Measurements from ENCODE around the gene TUBB1.

The TUBB1 gene

DNA sequence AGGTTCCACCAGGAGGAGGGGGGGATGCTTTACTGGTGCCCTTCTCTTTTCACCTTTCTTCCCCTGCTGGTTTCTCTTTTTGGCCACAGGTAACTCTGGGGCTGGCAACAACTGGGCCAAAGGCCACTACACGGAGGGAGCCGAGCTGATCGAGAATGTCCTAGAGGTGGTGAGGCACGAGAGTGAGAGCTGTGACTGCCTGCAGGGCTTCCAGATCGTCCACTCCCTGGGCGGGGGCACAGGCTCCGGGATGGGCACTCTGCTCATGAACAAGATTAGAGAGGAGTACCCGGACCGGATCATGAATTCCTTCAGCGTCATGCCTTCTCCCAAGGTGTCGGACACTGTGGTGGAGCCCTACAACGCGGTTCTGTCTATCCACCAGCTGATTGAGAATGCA, 4.4 kb downstream of the TUBB1 start:
- no peaks in the 10 kb centered on the region for H3K9me3 ChIP-seq
- intact Hi-C loops (cut with DNase I; ENCODE audit: low total_unique reads) = no loop called here
- peaks cover 0 to 20% (median 10%) of the 10 kb centered on the region in 4 donors for H3K4me1 ChIP-seq
- H3K27ac ChIP-seq = no peak overlapping the region
- no peak for TF ChIP-seq CTCF (IDR thresholded peaks at IDR 0.05)
- H3K4me3 ChIP-seq = no peak overlapping the region
- no peak for DNase-seq
- H3K27me3 ChIP-seq = no peaks in the 10 kb centered on the region
- H3K36me3 ChIP-seq = peaks cover 35 to 60% (median 42%) of the 10 kb centered on the region in 3 donors

DNA sequence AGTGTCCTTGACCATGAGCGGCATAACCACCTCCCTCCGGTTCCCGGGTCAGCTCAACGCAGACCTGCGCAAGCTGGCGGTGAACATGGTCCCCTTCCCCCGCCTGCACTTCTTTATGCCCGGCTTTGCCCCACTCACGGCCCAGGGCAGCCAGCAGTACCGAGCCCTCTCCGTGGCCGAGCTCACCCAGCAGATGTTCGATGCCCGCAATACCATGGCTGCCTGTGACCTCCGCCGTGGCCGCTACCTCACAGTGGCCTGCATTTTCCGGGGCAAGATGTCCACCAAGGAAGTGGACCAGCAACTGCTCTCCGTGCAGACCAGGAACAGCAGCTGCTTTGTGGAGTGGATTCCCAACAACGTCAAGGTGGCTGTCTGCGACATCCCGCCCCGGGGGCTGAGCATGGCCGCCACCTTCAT, 4.9 kb downstream of the TUBB1 start:
- TF ChIP-seq CTCF (IDR thresholded peaks at IDR 0.05) = no peak
- Histone ChIP-seq H3K27me3 (no peaks in the 10 kb centered on the region), H3K4me1 (peaks cover 0 to 25% (median 15%) of the 10 kb centered on the region in 4 donors), H3K9me3 (no peaks in the 10 kb centered on the region), H3K4me3 (no peak overlapping the region), H3K27ac (no peak overlapping the region), H3K36me3 (peaks cover 40 to 65% (median 47%) of the 10 kb centered on the region in 3 donors)
- DNase-seq = no peak
- intact Hi-C loops (cut with DNase I; ENCODE audit: low total_unique reads) = no loop called here

DNA sequence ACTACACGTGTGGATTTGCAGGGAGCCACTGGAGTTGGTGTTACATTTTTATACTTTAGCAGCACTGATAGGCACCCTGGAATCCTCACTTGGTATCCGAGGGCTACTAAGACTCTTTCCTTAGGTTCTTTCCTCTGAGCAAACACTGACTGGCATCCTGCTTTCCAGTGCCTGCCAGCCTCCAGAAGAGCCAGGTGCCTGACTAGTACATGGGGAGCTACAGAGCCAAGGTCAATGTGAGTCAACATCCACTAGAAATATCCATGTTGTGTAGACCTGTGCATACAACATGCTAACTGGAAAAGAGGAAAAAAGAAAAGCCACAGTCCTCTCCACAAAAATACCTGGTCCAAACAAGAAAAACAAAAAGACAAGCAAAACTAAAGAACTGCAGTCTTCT, 5.9 kb downstream of the TUBB1 start:
- intact Hi-C loops (cut with DNase I; ENCODE audit: low total_unique reads) = no loop called here
- H3K4me3 ChIP-seq = no peak overlapping the region
- H3K9me3 ChIP-seq = no peaks in the 10 kb centered on the region
- peaks cover 0 to 34% (median 24%) of the 10 kb centered on the region in 4 donors for H3K4me1 ChIP-seq
- H3K27me3 ChIP-seq = no peaks in the 10 kb centered on the region
- no peak for TF ChIP-seq CTCF (IDR thresholded peaks at IDR 0.05)
- peaks cover 50 to 74% (median 50%) of the 10 kb centered on the region in 3 donors for H3K36me3 ChIP-seq
- DNase-seq = no peak
- no peak overlapping the region for H3K27ac ChIP-seq

- no peak overlapping the region for H3K4me3 ChIP-seq
- H3K36me3 ChIP-seq = peaks cover 50 to 76% (median 52%) of the 10 kb centered on the region in 3 donors
- no peak overlapping the region for H3K27ac ChIP-seq
- intact Hi-C loops (cut with DNase I; ENCODE audit: low total_unique reads) = no loop called here
- no peak for DNase-seq
- no peaks in the 10 kb centered on the region for H3K27me3 ChIP-seq
- H3K4me1 ChIP-seq = peaks cover 0 to 39% (median 26%) of the 10 kb centered on the region in 4 donors
- no peak for TF ChIP-seq CTCF (IDR thresholded peaks at IDR 0.05)
- no peaks in the 10 kb centered on the region for H3K9me3 ChIP-seq
These were observed 6.3 kb downstream of the TUBB1 start for GRCh38 chr20:59025511-59025910.

DNA sequence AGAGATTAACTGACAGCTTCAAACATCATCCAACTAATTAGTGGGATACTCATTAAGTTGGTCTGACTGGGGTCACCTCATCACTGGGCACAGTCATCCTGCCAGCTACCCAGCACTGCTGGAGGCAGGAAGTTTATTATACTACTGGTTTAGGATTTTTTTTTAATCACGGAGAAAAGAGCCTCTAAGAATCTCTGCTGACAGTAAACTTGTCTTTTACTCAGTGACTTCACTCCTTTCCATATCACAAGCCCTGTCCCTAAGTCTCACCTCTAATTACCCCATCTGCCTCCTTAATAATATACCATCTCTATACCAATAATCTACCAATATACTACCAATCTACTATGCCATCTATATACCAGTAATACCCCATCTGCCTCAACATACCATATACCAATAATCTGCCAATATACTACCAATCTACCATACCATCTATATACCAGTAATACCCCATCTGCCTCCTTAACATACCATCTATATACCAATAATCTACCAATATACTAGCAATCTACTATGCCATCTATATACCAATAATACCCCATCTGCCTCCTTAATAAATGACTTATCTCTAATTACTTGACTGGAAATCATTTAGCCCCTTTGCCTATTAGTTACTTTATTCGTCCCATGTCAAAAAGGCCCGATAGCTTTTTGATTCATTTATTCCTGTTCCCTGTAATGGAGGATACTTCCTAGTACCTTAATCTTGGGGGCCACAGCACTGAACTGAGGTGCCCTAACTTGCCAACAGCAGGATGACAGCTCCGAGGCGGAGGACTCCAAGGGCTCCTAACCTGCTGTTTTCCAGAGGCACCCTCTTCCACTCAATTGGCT, 7.9 kb downstream of the TUBB1 start:
- no peaks in the 10 kb centered on the region for H3K27me3 ChIP-seq
- H3K9me3 ChIP-seq = no peaks in the 10 kb centered on the region
- peaks cover 0 to 50% (median 35%) of the 10 kb centered on the region in 4 donors for H3K4me1 ChIP-seq
- DNase-seq = no peak
- peaks cover 50 to 76% (median 52%) of the 10 kb centered on the region in 3 donors for H3K36me3 ChIP-seq
- no peak overlapping the region for H3K27ac ChIP-seq
- intact Hi-C loops (cut with DNase I; ENCODE audit: low total_unique reads) = no loop called here
- TF ChIP-seq CTCF (IDR thresholded peaks at IDR 0.05) = no peak
- H3K4me3 ChIP-seq = no peak overlapping the region

Measured in tibial artery (tissue), 4 donors.